ENCODE measurements around the gene PODNL1.
"Not testable (repeated sequence)": the region's sequence is repeated elsewhere in the genome, so short reads cannot be mapped to it uniquely, and the experiment has no call there.

The PODNL1 gene

GRCh38 chr19:13938301-13939064 lies at the start of gene PODNL1:
TSS of gene PODNL1 (minus strand) at chr19:13938417. CDS start at chr19:13938181, 236 bp downstream.
- DNase-seq (ENCODE audit: low spot score): no peak

GRCh38 chr19:13987101-13987890 lies 49.1 kb upstream of the PODNL1 start:
- no peak for DNase-seq (ENCODE audit: low spot score)

GRCh38 chr19:13986348-13986904 lies 48.2 kb upstream of the PODNL1 start:
- DNase-seq (ENCODE audit: low spot score): no peak

GRCh38 chr19:13985771-13986347 lies 47.6 kb upstream of the PODNL1 start:
- DNase-seq (ENCODE audit: low spot score): no peak

- no peak for DNase-seq (ENCODE audit: low spot score)
These were observed 46.9 kb upstream of the PODNL1 start for GRCh38 chr19:13984875-13985741.

GRCh38 chr19:13984186-13984585 lies 46.0 kb upstream of the PODNL1 start:
- no peak for DNase-seq (ENCODE audit: low spot score)

GRCh38 chr19:13983213-13983889 lies 45.1 kb upstream of the PODNL1 start:
- no peak for DNase-seq (ENCODE audit: low spot score)

GRCh38 chr19:13982773-13983172 lies 44.6 kb upstream of the PODNL1 start:
- no peak for DNase-seq (ENCODE audit: low spot score)

- DNase-seq (ENCODE audit: low spot score): no peak
These were observed 43.8 kb upstream of the PODNL1 start for GRCh38 chr19:13981988-13982501.

GRCh38 chr19:13981467-13981866 lies 43.2 kb upstream of the PODNL1 start:
- DNase-seq (ENCODE audit: low spot score): no peak

GRCh38 chr19:13981021-13981420 lies 42.8 kb upstream of the PODNL1 start:
- no peak for DNase-seq (ENCODE audit: low spot score)

- no peak for DNase-seq (ENCODE audit: low spot score)
These were observed 42.1 kb upstream of the PODNL1 start for GRCh38 chr19:13980340-13980739.

- DNase-seq (ENCODE audit: low spot score): no peak
These were observed 41.5 kb upstream of the PODNL1 start for GRCh38 chr19:13979686-13980085.

GRCh38 chr19:13979244-13979615 lies 41.0 kb upstream of the PODNL1 start:
- no peak for DNase-seq (ENCODE audit: low spot score)

GRCh38 chr19:13978351-13979243 lies 40.4 kb upstream of the PODNL1 start:
- DNase-seq (ENCODE audit: low spot score): no peak

- DNase-seq (ENCODE audit: low spot score): no peak
These were observed 39.6 kb upstream of the PODNL1 start for GRCh38 chr19:13977803-13978202.

GRCh38 chr19:13976446-13976845 lies 38.2 kb upstream of the PODNL1 start:
- DNase-seq (ENCODE audit: low spot score): no peak

GRCh38 chr19:13975870-13976269 lies 37.7 kb upstream of the PODNL1 start:
- no peak for DNase-seq (ENCODE audit: low spot score)

GRCh38 chr19:13974073-13974472 lies 35.9 kb upstream of the PODNL1 start:
- peak; percentile 20 for DNase-seq (ENCODE audit: low spot score)

GRCh38 chr19:13973479-13973878 lies 35.3 kb upstream of the PODNL1 start:
- not testable (repeated sequence) for DNase-seq (ENCODE audit: low spot score)

Measured in RKO (cell line).